WTC11 (cell line): ENCODE results near the gene BRMS1. TPM values are rescaled to one million over a fixed set of nuclear protein-coding genes. Genes with fewer than 3 reads are reported as not detected.
A peak's percentile ranks its signal among the peaks of the same experiment; 100 is the strongest.

Experiments
- ATAC-seq: fragments of 200-7000 bp; cut with Tn5 transposase; 2 replicates; pipeline ENCODE4 v1.10.0; 2021; ENCODE audit warnings: mild to moderate bottlenecking, moderate library complexity
- CTCF ChIA-PET: fragments of 300-600 bp; sonication (Branson Sonifier 250); formaldehyde crosslinking; loops from one replicate; lab custom pipeline; 2021; ENCODE audit warnings: antibody characterized with exemption; lab: Charles Lee
- POLR2A ChIA-PET: fragments of 350-600 bp; sonication (Branson Sonifier 250); formaldehyde crosslinking; loops from one replicate; lab custom pipeline; 2021; ENCODE audit warnings: antibody characterized with exemption; lab: Charles Lee
- DNase-seq: peaks from one replicate; pipeline ENCODE4 v3.0.0; 2021; ENCODE audit warnings: low spot score
- H3K27ac Mint-ChIP-seq: 2 replicates; pipeline ENCODE4 v1.8.0; 2021; ENCODE audit warnings: mixed read lengths
- H3K27me3 Mint-ChIP-seq: 2 replicates; pipeline ENCODE4 v1.8.0; 2021; ENCODE audit warnings: low read depth, mild to moderate bottlenecking, moderate library complexity, mixed read lengths
- H3K36me3 Mint-ChIP-seq: 2 replicates; pipeline ENCODE4 v1.8.0; 2021; ENCODE audit warnings: mixed read lengths
- H3K4me1 Mint-ChIP-seq: 2 replicates; pipeline ENCODE4 v1.8.0; 2022; ENCODE audit warnings: mixed read lengths
- H3K4me3 Mint-ChIP-seq: 2 replicates; pipeline ENCODE4 v1.8.0; 2021; ENCODE audit warnings: mild to moderate bottlenecking, moderate library complexity, mixed read lengths
- H3K9me3 Mint-ChIP-seq: 2 replicates; pipeline ENCODE4 v1.8.0; 2021; ENCODE audit warnings: mixed read lengths
- AR ChIP-seq: fragments of 250-450 bp; sonication (Bioruptor Pico); IDR thresholded peaks from 2 replicates; pipeline ENCODE4 v1.9.0; 2021; ENCODE audit warnings: mild to moderate bottlenecking
- ATF3 ChIP-seq: sonication (generic); formaldehyde crosslinking; conservative IDR thresholded peaks from 2 replicates; pipeline ENCODE4 v1.8.1; 2022; ENCODE audit warnings: mild to moderate bottlenecking, missing genetic modification reagents
- ATF6 ChIP-seq: sonication (generic); formaldehyde crosslinking; IDR thresholded peaks from 2 replicates; pipeline ENCODE4 v1.8.1; 2023; ENCODE audit warnings: mild to moderate bottlenecking, missing genetic modification reagents
- E2F1 ChIP-seq: sonication (generic); formaldehyde crosslinking; IDR thresholded peaks from 2 replicates; pipeline ENCODE4 v1.8.0; 2022; ENCODE audit warnings: mild to moderate bottlenecking, missing genetic modification reagents
- E2F4 ChIP-seq: sonication (generic); formaldehyde crosslinking; IDR thresholded peaks from 2 replicates; pipeline ENCODE4 v1.8.1; 2022; ENCODE audit warnings: low read depth, mild to moderate bottlenecking, moderate library complexity, missing genetic modification reagents, borderline replicate concordance
- EMX1 ChIP-seq: fragments of 250-450 bp; sonication (Bioruptor Pico); IDR thresholded peaks from 2 replicates; pipeline ENCODE4 v1.8.0; 2021; ENCODE audit warnings: mild to moderate bottlenecking
- ESRRA ChIP-seq: sonication (generic); formaldehyde crosslinking; IDR thresholded peaks from 2 replicates; pipeline ENCODE4 v1.8.1; 2022; ENCODE audit warnings: mild to moderate bottlenecking, missing genetic modification reagents, borderline replicate concordance
- GABPB1 ChIP-seq: sonication (generic); formaldehyde crosslinking; IDR thresholded peaks from 2 replicates; pipeline ENCODE4 v1.8.1; 2023; ENCODE audit warnings: mild to moderate bottlenecking, missing genetic modification reagents
- HMGA2 ChIP-seq: fragments of 250-450 bp; sonication (Bioruptor Pico); IDR thresholded peaks from 2 replicates; pipeline ENCODE4 v1.4.0; 2021; ENCODE audit warnings: mild to moderate bottlenecking, moderate library complexity
- KAT7 ChIP-seq: sonication (generic); formaldehyde crosslinking; IDR thresholded peaks from 2 replicates; pipeline ENCODE4 v1.8.1; 2023; ENCODE audit warnings: missing genetic modification reagents, mild to moderate bottlenecking, borderline replicate concordance
- NR2C2 ChIP-seq: sonication (generic); formaldehyde crosslinking; IDR thresholded peaks from 2 replicates; pipeline ENCODE4 v1.8.0; 2022; ENCODE audit warnings: mild to moderate bottlenecking, missing genetic modification reagents
- PRDM15 ChIP-seq: sonication (generic); formaldehyde crosslinking; IDR thresholded peaks from 2 replicates; pipeline ENCODE4 v1.8.0; 2022; ENCODE audit warnings: missing genetic modification reagents
- RELA ChIP-seq: sonication (generic); formaldehyde crosslinking; IDR thresholded peaks from 2 replicates; pipeline ENCODE4 v1.8.1; 2022; ENCODE audit warnings: missing genetic modification reagents, mild to moderate bottlenecking, borderline replicate concordance
- USF1 ChIP-seq: sonication (generic); formaldehyde crosslinking; IDR thresholded peaks from 2 replicates; pipeline ENCODE4 v1.8.0; 2022; ENCODE audit warnings: mild to moderate bottlenecking, missing genetic modification reagents
- ZNF423 ChIP-seq: fragments of 250-450 bp; sonication (Bioruptor Pico); IDR thresholded peaks from 2 replicates; pipeline ENCODE4 v2.1.2; 2022; ENCODE audit warnings: mild to moderate bottlenecking, moderate library complexity
- ZSCAN18 ChIP-seq: fragments of 250-450 bp; sonication (Bioruptor Pico); IDR thresholded peaks from 2 replicates; pipeline ENCODE4 v2.1.2; 2022; ENCODE audit warnings: mild to moderate bottlenecking, moderate library complexity
- total RNA-seq: library from RNA; stranded (reverse); gene quantifications from 3 replicates; pipeline ENCODE4 v1.2.3, GENCODE V29; 2021

The BRMS1 gene
- total RNA-seq, 1 experiment from 2014 or later = 44.5 TPM

- no peak for TF ChIP-seq RELA
- no peak for TF ChIP-seq ATF6 (CRISPR knock-in tag)
- no peak for TF ChIP-seq E2F1 (CRISPR knock-in tag)
- 0 out of 2 replicates have a peak, but pooled peaks have one; percentile 19 for TF ChIP-seq ESRRA (CRISPR knock-in tag)
- TF ChIP-seq USF1 (CRISPR knock-in tag) = no peak
- TF ChIP-seq AR (CRISPR knock-in tag) = no peak
- TF ChIP-seq ATF3 (CRISPR knock-in tag) = no peak
- peak; percentile 87 for TF ChIP-seq ZNF423 (CRISPR knock-in tag)
- TF ChIP-seq PRDM15 (CRISPR knock-in tag) = no peak
- TF ChIP-seq NR2C2 (CRISPR knock-in tag) = no peak
These were observed 26.9 kb upstream of the BRMS1 start, which contains the start of gene SLC29A2 (continued) for GRCh38 chr11:66371627-66372415.

GRCh38 chr11:66369073-66369894 is 24.4 kb upstream of the BRMS1 start:
- Mint-ChIP-seq H3K9me3 (no peaks in the 10 kb centered on the region), H3K27me3 (no peaks in the 10 kb centered on the region), H3K4me1 (peaks cover 27% of the 10 kb centered on the region), H3K36me3 (peaks cover 40% of the 10 kb centered on the region), H3K27ac (peak overlapping the region; percentile 96), H3K4me3 (peak overlapping the region; percentile 95)
- DNase-seq (no peak), ATAC-seq (no peak)
- ChIA-PET POLR2A (interaction anchor here (1.4 kb wide), 1 partner anchor 52 kb away, joined by 7 read pairs; no protein-coding TSS in a partner anchor), CTCF (interaction anchor here (0.7 to 6.8 kb wide), 3 partner anchors 16 to 56 kb away, joined by 3 to 53 read pairs (median 45); no protein-coding TSS in a partner anchor)
- TF ChIP-seq GABPB1 (CRISPR knock-in tag) (no peak), ZSCAN18 (CRISPR knock-in tag) (no peak), HMGA2 (CRISPR knock-in tag) (no peak), E2F4 (no peak), AR (CRISPR knock-in tag) (no peak), KAT7 (CRISPR knock-in tag) (no peak), EMX1 (CRISPR knock-in tag) (no peak)
